ENCODE results near the gene RPL36.

RPL36 gene

GRCh38 chr19:5661483-5661882 lies 28.6 kb upstream of the RPL36 start:
- no peaks in the 10 kb centered on the region for H3K27me3 ChIP-seq (ENCODE audit: control insufficient read depth, insufficient read depth, low read length)
- H3K4me3 ChIP-seq (ENCODE audit: low read length): no peak overlapping the region
- no peak overlapping the region for H3K9ac ChIP-seq (ENCODE audit: low read length)
- no peaks in the 10 kb centered on the region for H3K4me1 ChIP-seq (ENCODE audit: control insufficient read depth, insufficient read depth, low read length)
- no peaks in the 10 kb centered on the region for H3K9me3 ChIP-seq (ENCODE audit: control insufficient read depth, low read length)
- H3K36me3 ChIP-seq (ENCODE audit: control insufficient read depth, insufficient read depth, low read length): peaks cover 16% of the 10 kb centered on the region

DNA sequence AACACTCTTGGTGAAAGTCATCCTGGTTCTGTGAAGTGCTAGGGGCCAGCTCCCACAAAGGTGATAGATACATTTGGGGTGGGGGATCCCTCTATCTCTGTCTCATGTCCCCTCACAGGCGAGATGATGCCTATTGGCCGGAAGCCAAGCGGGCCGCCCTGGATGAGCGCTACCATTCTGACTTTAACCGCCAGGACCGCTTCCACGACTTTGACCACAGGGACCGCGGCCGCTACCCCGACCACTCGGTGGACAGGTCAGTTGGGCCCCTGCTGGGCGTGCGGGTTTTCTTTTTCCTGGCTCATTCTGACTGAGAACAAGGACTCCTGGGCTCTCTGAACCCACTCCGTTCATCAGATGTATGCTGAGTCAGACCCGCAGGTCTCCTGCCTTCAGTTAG lies 26.2 kb upstream of the RPL36 start:
- Histone ChIP-seq H3K4me1 (ENCODE audit: control insufficient read depth, insufficient read depth, low read length) (no peaks in the 10 kb centered on the region), H3K9me3 (ENCODE audit: control insufficient read depth, low read length) (no peaks in the 10 kb centered on the region), H3K27me3 (ENCODE audit: control insufficient read depth, insufficient read depth, low read length) (no peaks in the 10 kb centered on the region), H3K36me3 (ENCODE audit: control insufficient read depth, insufficient read depth, low read length) (peaks cover 16% of the 10 kb centered on the region), H3K9ac (ENCODE audit: low read length) (no peak overlapping the region), H3K4me3 (ENCODE audit: low read length) (no peak overlapping the region)

DNA sequence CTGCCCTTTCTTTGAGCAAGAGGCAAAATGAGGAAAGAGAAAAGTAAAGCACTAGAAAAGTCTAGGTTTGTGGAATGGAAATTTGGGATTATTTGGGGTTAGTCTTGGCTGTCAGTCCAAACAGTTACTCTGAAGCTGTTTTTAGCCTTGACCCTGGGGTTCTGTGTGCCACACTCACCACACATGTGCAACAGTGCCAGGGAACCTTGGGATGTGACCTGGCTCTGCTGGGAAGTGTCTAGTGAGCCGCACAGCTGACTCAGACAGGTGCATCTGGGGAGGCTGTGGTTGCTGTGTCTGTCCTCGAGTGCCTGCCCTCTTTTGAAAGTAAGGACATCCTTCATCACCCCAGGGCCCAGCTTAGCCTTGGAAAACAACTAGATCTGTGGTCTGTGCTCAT lies 25.6 kb upstream of the RPL36 start:
- H3K4me3 ChIP-seq (ENCODE audit: low read length): no peak overlapping the region
- H3K9me3 ChIP-seq (ENCODE audit: control insufficient read depth, low read length): no peaks in the 10 kb centered on the region
- no peak overlapping the region for H3K9ac ChIP-seq (ENCODE audit: low read length)
- H3K4me1 ChIP-seq (ENCODE audit: control insufficient read depth, insufficient read depth, low read length): no peaks in the 10 kb centered on the region
- peaks cover 16% of the 10 kb centered on the region for H3K36me3 ChIP-seq (ENCODE audit: control insufficient read depth, insufficient read depth, low read length)
- no peaks in the 10 kb centered on the region for H3K27me3 ChIP-seq (ENCODE audit: control insufficient read depth, insufficient read depth, low read length)

DNA sequence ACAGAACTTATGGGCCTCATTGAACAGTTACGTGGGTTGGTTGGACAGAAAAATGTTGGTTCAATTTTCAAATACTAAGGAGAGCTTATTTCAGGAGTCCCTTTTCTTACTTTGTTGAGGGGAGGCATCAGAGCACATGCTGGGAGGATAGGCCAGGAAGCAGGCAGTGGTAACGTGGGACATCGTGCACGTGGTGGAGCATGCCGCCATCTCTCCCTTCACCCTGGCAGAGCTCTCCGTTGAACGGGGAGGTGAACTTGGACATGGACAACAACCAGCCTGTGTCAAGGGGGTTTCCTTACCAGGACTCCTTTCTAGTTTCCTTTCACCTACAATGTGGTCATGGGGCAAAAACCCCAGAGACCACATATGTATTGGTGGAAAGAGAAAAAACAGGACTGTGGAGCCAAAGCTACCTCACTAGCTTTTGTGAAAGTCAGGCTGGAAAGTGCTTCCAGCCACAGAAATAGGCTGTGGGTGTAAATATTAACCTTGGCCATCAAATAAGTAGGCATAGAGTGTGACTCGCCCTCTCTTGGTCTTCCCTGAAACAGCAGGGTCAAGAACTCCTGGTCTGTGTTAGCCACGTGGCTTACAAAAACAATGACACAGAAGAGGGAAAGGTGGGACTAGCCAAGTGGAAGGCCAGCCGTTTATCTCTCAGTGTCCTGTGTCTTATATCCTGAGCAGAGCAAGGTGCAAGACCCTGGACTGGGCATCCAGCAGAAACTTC lies 24.1 kb upstream of the RPL36 start:
- H3K27me3 ChIP-seq (ENCODE audit: control insufficient read depth, insufficient read depth, low read length): no peaks in the 10 kb centered on the region
- H3K4me1 ChIP-seq (ENCODE audit: control insufficient read depth, insufficient read depth, low read length): no peaks in the 10 kb centered on the region
- H3K9me3 ChIP-seq (ENCODE audit: control insufficient read depth, low read length): no peaks in the 10 kb centered on the region
- H3K4me3 ChIP-seq (ENCODE audit: low read length): no peak overlapping the region
- no peak overlapping the region for H3K9ac ChIP-seq (ENCODE audit: low read length)
- H3K36me3 ChIP-seq (ENCODE audit: control insufficient read depth, insufficient read depth, low read length): peaks cover 16% of the 10 kb centered on the region

- Histone ChIP-seq H3K9me3 (ENCODE audit: control insufficient read depth, low read length) (no peaks in the 10 kb centered on the region), H3K4me1 (ENCODE audit: control insufficient read depth, insufficient read depth, low read length) (no peaks in the 10 kb centered on the region), H3K9ac (ENCODE audit: low read length) (no peak overlapping the region), H3K4me3 (ENCODE audit: low read length) (no peak overlapping the region), H3K27me3 (ENCODE audit: control insufficient read depth, insufficient read depth, low read length) (no peaks in the 10 kb centered on the region), H3K36me3 (ENCODE audit: control insufficient read depth, insufficient read depth, low read length) (peaks cover 16% of the 10 kb centered on the region)
Measured at GRCh38 chr19:5666921-5667610, 23.0 kb upstream of the RPL36 start.

- no peak overlapping the region for H3K4me3 ChIP-seq (ENCODE audit: low read length)
- no peaks in the 10 kb centered on the region for H3K9me3 ChIP-seq (ENCODE audit: control insufficient read depth, low read length)
- no peaks in the 10 kb centered on the region for H3K27me3 ChIP-seq (ENCODE audit: control insufficient read depth, insufficient read depth, low read length)
- H3K9ac ChIP-seq (ENCODE audit: low read length): no peak overlapping the region
- peaks cover 16% of the 10 kb centered on the region for H3K36me3 ChIP-seq (ENCODE audit: control insufficient read depth, insufficient read depth, low read length)
- no peaks in the 10 kb centered on the region for H3K4me1 ChIP-seq (ENCODE audit: control insufficient read depth, insufficient read depth, low read length)
Measured at GRCh38 chr19:5667751-5668271, 22.3 kb upstream of the RPL36 start.

DNA sequence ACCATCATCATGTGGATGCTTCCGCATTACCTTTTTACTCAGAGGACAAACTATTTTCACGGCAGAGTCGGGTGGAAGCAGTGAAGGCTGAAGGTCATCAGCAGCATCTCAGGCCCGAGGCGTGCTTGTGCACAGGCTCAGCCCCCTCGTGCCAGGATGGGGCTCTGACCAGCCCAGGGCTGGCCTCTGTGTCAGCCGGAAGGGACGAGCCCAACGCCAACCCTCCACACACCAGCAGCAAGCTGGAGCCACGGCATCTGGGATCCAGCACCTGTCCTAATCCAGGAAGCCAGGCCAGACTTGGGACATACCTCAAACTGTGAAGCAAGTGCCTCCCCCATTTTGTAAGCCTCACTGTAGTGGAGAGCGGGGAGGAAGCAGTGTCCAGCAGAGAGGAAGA lies 20.9 kb upstream of the RPL36 start:
- Histone ChIP-seq H3K4me1 (ENCODE audit: control insufficient read depth, insufficient read depth, low read length) (no peaks in the 10 kb centered on the region), H3K36me3 (ENCODE audit: control insufficient read depth, insufficient read depth, low read length) (peaks cover 5% of the 10 kb centered on the region), H3K9ac (ENCODE audit: low read length) (no peak overlapping the region), H3K27me3 (ENCODE audit: control insufficient read depth, insufficient read depth, low read length) (no peaks in the 10 kb centered on the region), H3K9me3 (ENCODE audit: control insufficient read depth, low read length) (no peaks in the 10 kb centered on the region), H3K4me3 (ENCODE audit: low read length) (no peak overlapping the region)

DNA sequence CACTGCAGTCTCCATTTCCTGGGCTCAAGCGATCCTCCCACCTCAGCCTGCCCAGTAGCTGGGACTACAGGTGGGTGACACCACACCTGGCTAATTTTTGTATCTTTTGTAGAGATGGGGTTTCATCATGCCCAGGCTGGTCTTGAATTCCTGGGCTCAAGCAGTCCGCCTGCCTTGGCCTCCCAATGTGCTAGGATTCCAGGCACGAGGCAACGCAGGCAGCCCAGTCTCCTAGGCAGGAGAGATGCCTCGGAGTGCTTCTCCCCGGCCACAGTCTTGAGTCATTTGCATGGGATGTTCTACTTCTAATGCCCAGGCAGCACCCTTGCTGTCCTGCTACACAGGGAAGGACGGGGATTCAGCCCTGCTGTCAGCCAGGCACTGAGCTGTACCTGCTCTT lies 18.5 kb upstream of the RPL36 start:
- no peak overlapping the region for H3K9ac ChIP-seq (ENCODE audit: low read length)
- no peaks in the 10 kb centered on the region for H3K9me3 ChIP-seq (ENCODE audit: control insufficient read depth, low read length)
- no peaks in the 10 kb centered on the region for H3K36me3 ChIP-seq (ENCODE audit: control insufficient read depth, insufficient read depth, low read length)
- H3K4me3 ChIP-seq (ENCODE audit: low read length): no peak overlapping the region
- H3K27me3 ChIP-seq (ENCODE audit: control insufficient read depth, insufficient read depth, low read length): no peaks in the 10 kb centered on the region
- peaks cover 4% of the 10 kb centered on the region for H3K4me1 ChIP-seq (ENCODE audit: control insufficient read depth, insufficient read depth, low read length)

DNA sequence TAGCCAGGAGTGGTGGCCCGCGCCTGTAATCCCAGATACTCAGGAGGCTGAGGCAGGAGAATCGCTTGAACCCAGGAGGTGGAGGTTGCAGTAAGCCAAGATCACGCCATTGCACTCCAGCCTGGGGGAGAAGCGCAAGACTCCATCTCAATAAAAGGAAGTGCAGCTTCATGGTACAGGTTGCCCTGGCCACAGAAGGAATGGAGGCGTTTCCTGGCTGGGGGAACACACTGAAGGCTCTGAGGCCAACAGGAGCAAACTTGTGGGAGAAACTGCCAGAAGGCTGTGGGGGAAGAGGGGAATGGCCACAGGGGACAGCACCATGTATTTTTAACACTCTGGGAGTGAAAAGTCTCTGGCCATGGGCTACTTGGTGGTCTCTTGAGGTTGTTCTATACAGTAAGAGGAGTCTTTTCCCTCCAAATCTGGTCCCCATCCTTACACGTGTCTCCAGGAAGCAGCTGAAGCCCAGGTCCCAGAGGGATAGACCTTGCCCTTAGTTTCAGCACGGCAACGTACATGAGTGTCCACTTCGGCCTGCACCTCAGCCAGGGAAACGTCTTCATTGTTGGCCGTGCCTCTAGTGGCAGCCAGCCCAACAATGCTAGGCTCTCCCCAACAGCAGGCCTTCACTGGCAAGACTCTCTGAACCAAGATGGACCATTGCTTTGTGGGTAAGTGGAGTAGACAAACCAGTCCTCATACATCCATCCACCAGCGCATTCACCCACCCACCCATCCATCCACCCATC lies 17.2 kb upstream of the RPL36 start:
- Histone ChIP-seq H3K4me1 (ENCODE audit: control insufficient read depth, insufficient read depth, low read length) (peaks cover 4% of the 10 kb centered on the region), H3K27me3 (ENCODE audit: control insufficient read depth, insufficient read depth, low read length) (no peaks in the 10 kb centered on the region), H3K36me3 (ENCODE audit: control insufficient read depth, insufficient read depth, low read length) (no peaks in the 10 kb centered on the region), H3K9ac (ENCODE audit: low read length) (no peak overlapping the region), H3K9me3 (ENCODE audit: control insufficient read depth, low read length) (no peaks in the 10 kb centered on the region), H3K4me3 (ENCODE audit: low read length) (no peak overlapping the region)

- no peaks in the 10 kb centered on the region for H3K27me3 ChIP-seq (ENCODE audit: control insufficient read depth, insufficient read depth, low read length)
- H3K4me3 ChIP-seq (ENCODE audit: low read length): no peak overlapping the region
- peaks cover 4% of the 10 kb centered on the region for H3K4me1 ChIP-seq (ENCODE audit: control insufficient read depth, insufficient read depth, low read length)
- no peaks in the 10 kb centered on the region for H3K36me3 ChIP-seq (ENCODE audit: control insufficient read depth, insufficient read depth, low read length)
- H3K9ac ChIP-seq (ENCODE audit: low read length): no peak overlapping the region
- no peaks in the 10 kb centered on the region for H3K9me3 ChIP-seq (ENCODE audit: control insufficient read depth, low read length)
Measured at GRCh38 chr19:5673752-5674151, 16.3 kb upstream of the RPL36 start.

- H3K9ac ChIP-seq (ENCODE audit: low read length): no peak overlapping the region
- H3K4me1 ChIP-seq (ENCODE audit: control insufficient read depth, insufficient read depth, low read length): peaks cover 10% of the 10 kb centered on the region
- no peaks in the 10 kb centered on the region for H3K36me3 ChIP-seq (ENCODE audit: control insufficient read depth, insufficient read depth, low read length)
- no peak overlapping the region for H3K4me3 ChIP-seq (ENCODE audit: low read length)
- no peaks in the 10 kb centered on the region for H3K27me3 ChIP-seq (ENCODE audit: control insufficient read depth, insufficient read depth, low read length)
- no peaks in the 10 kb centered on the region for H3K9me3 ChIP-seq (ENCODE audit: control insufficient read depth, low read length)
Measured at GRCh38 chr19:5674714-5675113, 15.4 kb upstream of the RPL36 start.
